KMS-11 (cell line): ENCODE data around the gene EBNA1BP2.
"Not testable (repeated sequence)": the region's sequence is repeated elsewhere in the genome, so short reads cannot be mapped to it uniquely, and the experiment has no call there.

Experiments
- H2AFZ ChIP-seq: fragments of 200-600 bp; sonication (generic); 2 replicates; pipeline ENCODE4 v1.6.1; 2016; ENCODE audit warnings: antibody characterized with exemption, mixed run types, low read depth
- H3K27ac ChIP-seq: fragments of 200-600 bp; sonication (generic); 2 replicates; pipeline ENCODE4 v1.6.1; 2016; ENCODE audit warnings: mild to moderate bottlenecking, mixed run types
- H3K27me3 ChIP-seq: fragments of 200-600 bp; sonication (generic); 2 replicates; pipeline ENCODE4 v1.6.1; 2017; ENCODE audit warnings: mild to moderate bottlenecking, low read depth, mixed run types, moderate library complexity; ENCODE audit not compliant: insufficient read depth
- H3K36me3 ChIP-seq: fragments of 200-600 bp; sonication (generic); 2 replicates; pipeline ENCODE4 v1.6.1; 2017; ENCODE audit warnings: mild to moderate bottlenecking, mixed run types; ENCODE audit not compliant: insufficient read depth
- H3K4me1 ChIP-seq: fragments of 200-600 bp; sonication (generic); 2 replicates; pipeline ENCODE4 v1.6.1; 2016; ENCODE audit warnings: mild to moderate bottlenecking, low read depth, mixed run types; ENCODE audit not compliant: poor library complexity, severe bottlenecking
- H3K4me2 ChIP-seq: fragments of 200-600 bp; sonication (generic); 2 replicates; pipeline ENCODE4 v1.7.0; 2016; ENCODE audit warnings: mild to moderate bottlenecking, mixed run types
- H3K4me3 ChIP-seq: fragments of 200-600 bp; sonication (generic); IDR thresholded peaks from 2 replicates; pipeline ENCODE4 v1.6.1; 2017; ENCODE audit warnings: low read depth, low read length, mixed read lengths; ENCODE audit not compliant: insufficient read depth
- H3K79me2 ChIP-seq: fragments of 200-600 bp; sonication (generic); 2 replicates; pipeline ENCODE4 v1.6.1; 2016; ENCODE audit warnings: low read depth, mixed run types; ENCODE audit not compliant: insufficient read depth
- H3K9ac ChIP-seq: fragments of 200-600 bp; sonication (generic); 2 replicates; pipeline ENCODE4 v1.6.1; 2016; ENCODE audit warnings: mild to moderate bottlenecking, mixed run types
- H4K20me1 ChIP-seq: fragments of 200-600 bp; sonication (generic); 2 replicates; pipeline ENCODE4 v1.6.1; 2016; ENCODE audit warnings: mild to moderate bottlenecking, mixed run types; ENCODE audit not compliant: insufficient read depth
- CTCF ChIP-seq: fragments of 200-600 bp; sonication (generic); conservative IDR thresholded peaks from 2 replicates; pipeline ENCODE4 v1.6.1; 2017; ENCODE audit warnings: low read depth, mild to moderate bottlenecking, antibody characterized with exemption, low read length, moderate library complexity, mixed read lengths

Gene EBNA1BP2

DNA sequence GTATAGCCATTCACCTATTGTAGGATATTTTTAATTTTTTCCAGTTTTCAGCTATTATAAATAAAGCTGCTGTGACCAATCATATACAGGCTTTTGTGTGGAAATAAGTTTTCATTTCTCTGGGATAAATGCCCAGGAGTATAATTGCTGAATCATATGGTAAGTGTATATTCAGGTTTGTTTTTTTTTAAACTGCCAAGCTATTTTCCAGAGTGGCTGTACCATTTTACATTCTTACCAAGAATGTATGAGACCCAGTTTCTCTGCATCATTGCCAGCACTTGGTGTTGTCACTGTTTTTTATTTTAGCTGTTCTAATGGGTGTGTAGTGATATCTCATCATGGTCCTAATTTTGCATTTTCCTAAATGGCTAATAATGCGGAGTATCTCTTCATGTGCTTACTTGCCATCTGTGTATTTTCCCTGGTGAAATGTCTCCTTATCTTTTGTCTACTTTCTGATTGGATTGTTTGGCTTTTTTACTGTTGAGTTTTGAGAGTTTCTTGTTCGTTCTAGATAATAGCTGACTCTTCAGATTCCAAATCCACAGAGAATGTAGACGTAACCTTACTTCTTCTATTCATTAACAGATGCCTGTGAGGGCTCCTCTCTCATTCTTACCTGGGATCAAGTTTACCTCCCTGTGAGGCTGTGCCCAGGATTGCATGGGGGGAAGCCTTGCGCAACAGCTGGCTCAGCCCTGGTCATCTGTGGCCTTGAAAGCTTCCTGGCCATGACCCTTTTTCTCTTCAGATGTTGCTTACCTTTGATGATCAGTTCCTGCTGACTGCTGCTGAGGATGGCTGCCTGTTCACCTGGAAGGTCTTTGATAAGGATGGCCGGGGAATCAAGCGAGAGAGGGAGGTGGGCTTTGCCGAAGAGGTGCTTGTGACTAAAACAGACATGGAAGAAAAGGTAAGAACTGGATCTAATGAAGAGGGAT lies 42.7 kb upstream of the EBNA1BP2 start:
- H3K36me3 ChIP-seq = no peaks in the 10 kb centered on the region
- H3K27me3 ChIP-seq = no peaks in the 10 kb centered on the region
- no peak overlapping the region for H3K4me2 ChIP-seq
- no peak overlapping the region for H3K9ac ChIP-seq
- H4K20me1 ChIP-seq = no peaks in the 10 kb centered on the region
- no peaks in the 10 kb centered on the region for H3K79me2 ChIP-seq
- no peak overlapping the region for H3K4me3 ChIP-seq
- H3K4me1 ChIP-seq = no peaks in the 10 kb centered on the region
- no peak for TF ChIP-seq CTCF
- no peak overlapping the region for H2AFZ ChIP-seq
- H3K27ac ChIP-seq = no peak overlapping the region

DNA sequence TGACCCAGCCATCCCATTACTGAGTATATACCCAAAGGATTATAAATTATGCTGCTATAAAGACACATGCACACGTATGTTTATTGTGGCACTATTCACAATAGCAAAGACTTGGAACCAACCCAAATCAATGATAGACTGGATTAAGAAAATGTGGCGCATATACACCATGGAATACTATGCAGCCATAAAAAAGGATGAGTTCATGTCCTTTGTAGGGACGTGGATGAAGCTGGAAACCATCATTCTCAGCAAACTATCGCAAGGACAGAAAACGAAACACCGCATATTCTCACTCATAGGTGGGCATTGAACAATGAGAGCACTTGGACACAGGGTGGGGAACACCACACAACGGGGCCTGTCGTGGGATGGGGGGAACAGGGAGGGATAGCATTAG lies 36.2 kb upstream of the EBNA1BP2 start:
- not testable (repeated sequence) for H3K27ac ChIP-seq

DNA sequence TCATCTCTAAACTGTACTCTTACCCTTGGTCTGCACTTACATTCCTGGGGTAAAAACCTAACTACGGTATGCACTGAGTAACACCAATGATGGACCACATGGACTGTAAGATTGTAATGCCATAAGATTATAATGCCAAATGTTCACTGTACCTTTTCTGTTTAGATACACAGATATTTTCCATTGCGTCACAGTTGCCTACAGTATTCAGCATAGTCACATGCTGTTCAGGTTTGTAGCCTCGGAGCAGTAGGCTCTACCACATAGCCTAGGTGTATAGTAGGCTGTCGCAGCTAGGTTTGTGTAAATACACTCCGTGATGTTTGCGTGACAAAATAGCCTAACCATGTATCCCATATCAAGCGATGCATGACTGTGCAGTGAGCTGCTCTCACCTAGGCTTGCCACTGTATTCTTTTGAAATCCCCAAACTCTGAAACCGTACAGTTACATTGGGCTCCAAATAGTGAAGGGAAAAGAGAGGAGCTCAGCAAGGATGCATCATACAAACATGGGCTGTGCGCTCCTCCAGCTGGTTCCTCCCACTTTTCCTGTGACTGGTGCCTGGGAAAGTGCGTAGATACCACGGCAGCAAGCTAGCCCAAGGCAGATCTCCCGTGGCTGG lies 35.3 kb upstream of the EBNA1BP2 start:
- H4K20me1 ChIP-seq = no peaks in the 10 kb centered on the region
- no peak overlapping the region for H3K4me3 ChIP-seq

More for the DNA sequence above, 36.2 kb upstream of the EBNA1BP2 start:
- H3K36me3 ChIP-seq, H3K9ac ChIP-seq, H2AFZ ChIP-seq, H3K79me2 ChIP-seq, H3K27me3 ChIP-seq, H3K4me3 ChIP-seq, H3K4me2 ChIP-seq, H3K4me1 ChIP-seq, H4K20me1 ChIP-seq: not testable (repeated sequence)

DNA sequence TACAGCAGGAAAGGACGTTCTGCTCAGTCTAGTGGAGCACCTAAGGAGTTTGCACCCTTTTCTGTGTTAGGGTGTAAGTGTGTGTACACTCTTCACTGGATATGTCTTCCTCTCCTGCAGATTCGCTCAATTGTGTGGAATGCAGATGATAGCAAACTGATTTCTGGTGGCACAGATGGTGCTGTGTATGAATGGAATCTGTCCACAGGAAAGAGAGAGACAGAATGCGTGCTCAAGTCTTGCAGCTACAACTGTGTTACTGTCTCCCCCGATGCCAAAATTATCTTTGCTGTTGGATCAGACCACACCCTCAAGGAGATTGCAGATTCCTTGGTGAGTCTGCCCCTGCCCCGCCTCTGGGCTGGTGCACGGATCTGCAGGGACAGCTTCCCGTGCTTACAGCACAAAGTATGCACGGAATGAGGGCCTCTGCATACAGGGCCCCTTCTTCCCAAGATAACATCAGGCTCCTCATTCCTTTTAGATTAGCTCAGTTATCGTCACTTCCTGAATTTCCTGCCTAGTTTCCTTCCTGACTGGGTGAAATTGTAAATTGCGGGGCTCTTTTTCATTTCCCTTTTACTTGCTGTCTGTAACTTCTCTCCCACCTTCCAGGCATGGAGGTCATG lies 34.6 kb upstream of the EBNA1BP2 start:
- H4K20me1 ChIP-seq = no peaks in the 10 kb centered on the region
- no peak for TF ChIP-seq CTCF
- H3K4me2 ChIP-seq = no peak overlapping the region
- H3K4me1 ChIP-seq = no peaks in the 10 kb centered on the region
- H3K27ac ChIP-seq = no peak overlapping the region
- H3K27me3 ChIP-seq = no peaks in the 10 kb centered on the region
- H3K9ac ChIP-seq = no peak overlapping the region
- no peaks in the 10 kb centered on the region for H3K79me2 ChIP-seq
- no peaks in the 10 kb centered on the region for H3K36me3 ChIP-seq
- H2AFZ ChIP-seq = no peak overlapping the region
- H3K4me3 ChIP-seq = no peak overlapping the region

More for the DNA sequence above, 35.3 kb upstream of the EBNA1BP2 start:
- no peaks in the 10 kb centered on the region for H3K4me1 ChIP-seq
- no peak for TF ChIP-seq CTCF
- H3K9ac ChIP-seq = no peak overlapping the region
- no peak overlapping the region for H3K27ac ChIP-seq
- no peaks in the 10 kb centered on the region for H3K27me3 ChIP-seq
- H3K4me2 ChIP-seq = no peak overlapping the region
- H2AFZ ChIP-seq = no peak overlapping the region
- H3K36me3 ChIP-seq = no peaks in the 10 kb centered on the region
- no peaks in the 10 kb centered on the region for H3K79me2 ChIP-seq
